Caco-2 (cell line): Measurements from ENCODE around the gene RIMS4. TPM values are rescaled to one million over a fixed set of nuclear protein-coding genes. Genes with fewer than 3 reads are reported as not detected.

Experiments
- BruUV-seq: library from RNA; stranded (reverse); fragments of 400-500 nt; replicated peaks from 2 replicates; lab custom pipeline; 2021; lab: Mats Ljungman, UMichigan
- CTCF ChIA-PET: fragments of 300-600 bp; sonication (Branson Sonifier 250); formaldehyde crosslinking; loops from one replicate; lab custom pipeline; 2022; ENCODE audit warnings: antibody characterized with exemption; lab: Charles Lee
- POLR2A ChIA-PET: fragments of 300-600 bp; sonication (Branson Sonifier 250); formaldehyde crosslinking; loops from one replicate; lab custom pipeline; 2022; ENCODE audit warnings: antibody characterized with exemption; lab: Charles Lee
- DNase-seq, 2 experiments: peaks; one replicate each; pipeline versions ENCODE4 v3.0.0 to v3.0.0-alpha.2; 2020 to 2022
- H3K27me3 ChIP-seq: replicated peaks from 2 replicates; pipeline ENCODE4 v1.6.0; 2011; ENCODE audit warnings: low read length; ENCODE audit not compliant: control insufficient read depth, insufficient read depth
- H3K36me3 ChIP-seq: 2 replicates; pipeline ENCODE4 v1.5.1; 2011; ENCODE audit warnings: low read length; ENCODE audit not compliant: control insufficient read depth, insufficient read depth
- H3K4me1 ChIP-seq: fragments of 250-450 bp; sonication (Bioruptor Pico); 2 replicates; pipeline ENCODE4 v1.5.1; 2020; ENCODE audit warnings: mild to moderate bottlenecking
- H3K4me3 ChIP-seq: 2 replicates; pipeline ENCODE4 v1.5.1; 2011; ENCODE audit warnings: low read depth, mild to moderate bottlenecking, control low read depth, low read length
- H3K9me3 ChIP-seq: fragments of 250-450 bp; sonication (Bioruptor Pico); 2 replicates; pipeline ENCODE4 v1.5.1; 2020; ENCODE audit warnings: mild to moderate bottlenecking, moderate library complexity
- H3K27ac Mint-ChIP-seq: one replicate; pipeline ENCODE4 v1.8.0; 2022; ENCODE audit warnings: mixed read lengths; ENCODE audit not compliant: unreplicated experiment
- H3K27me3 Mint-ChIP-seq: one replicate; pipeline ENCODE4 v1.8.0; 2022; ENCODE audit warnings: mixed read lengths; ENCODE audit not compliant: insufficient read depth, unreplicated experiment
- H3K36me3 Mint-ChIP-seq: one replicate; pipeline ENCODE4 v1.8.0; 2022; ENCODE audit warnings: mild to moderate bottlenecking, mixed read lengths; ENCODE audit not compliant: insufficient read depth, unreplicated experiment
- H3K4me1 Mint-ChIP-seq: one replicate; pipeline ENCODE4 v1.8.0; 2022; ENCODE audit warnings: low read depth, mixed read lengths; ENCODE audit not compliant: unreplicated experiment
- H3K4me3 Mint-ChIP-seq: one replicate; pipeline ENCODE4 v1.8.0; 2022; ENCODE audit warnings: mild to moderate bottlenecking, moderate library complexity, mixed read lengths; ENCODE audit not compliant: unreplicated experiment
- H3K9me3 Mint-ChIP-seq: one replicate; pipeline ENCODE4 v1.8.0; 2022; ENCODE audit warnings: mixed read lengths; ENCODE audit not compliant: unreplicated experiment
- CTCF ChIP-seq, 2 experiments: fragments of 200-600 bp in 1 of 2; IDR thresholded peaks; 1 replicate in 1 of 2; 2 replicates in 1 of 2; pipeline versions ENCODE4 v1.5.1 to v1.8.0; 2011 to 2022; ENCODE audit warnings: antibody characterized with exemption in 1 of 2, control low read depth in 1 of 2, inconsistent platforms in 1 of 2, low read depth in 1 of 2, low read length in 1 of 2, mild to moderate bottlenecking in 1 of 2, moderate library complexity in 1 of 2; ENCODE audit not compliant: insufficient read depth in 1 of 2, severe bottlenecking in 1 of 2, unreplicated experiment in 1 of 2
- intact Hi-C: fragments of 100-400 bp; cut with micrococcal nuclease; formaldehyde crosslinking; loops from one replicate; pipeline ENCODE4 v1.10.0; 2022; ENCODE audit not compliant: unreplicated experiment
- total RNA-seq: library from RNA; stranded (reverse); gene quantifications from 2 replicates; pipeline ENCODE4 v1.2.3, GENCODE V29; 2022

Gene RIMS4
- total RNA-seq, 1 experiment from 2014 or later = 9.0 TPM

DNA sequence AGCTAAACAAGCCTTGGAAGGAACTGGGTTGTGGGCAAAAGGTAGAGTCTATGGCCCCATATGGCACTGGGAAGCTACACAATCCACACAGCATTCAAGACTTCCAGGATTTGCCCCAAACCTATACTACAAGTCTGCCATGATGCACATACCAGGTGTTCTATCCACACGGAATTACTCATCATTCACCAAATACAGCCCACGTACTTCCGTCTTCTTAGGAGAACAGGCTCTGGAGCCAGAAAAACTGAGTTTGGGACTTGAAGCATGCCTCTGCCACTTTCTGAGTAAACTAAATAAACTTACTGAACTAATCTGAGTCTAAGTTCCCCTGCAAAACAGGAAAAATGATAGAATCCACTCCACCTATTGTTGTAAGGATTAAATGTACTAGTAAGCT lies 28.6 kb downstream of the RIMS4 start:
- POLR2A ChIA-PET = no interaction called here
- DNase-seq = no peak
- Histone ChIP-seq H3K4me3 (no peak overlapping the region), H3K36me3 (no peaks in the 10 kb centered on the region), H3K27me3 (no peaks in the 10 kb centered on the region), H3K4me1 (no peaks in the 10 kb centered on the region), H3K9me3 (peaks cover 4% of the 10 kb centered on the region; the same call in 1 of the 2 replicates)
- Mint-ChIP-seq H3K36me3 (no peaks in the 10 kb centered on the region), H3K4me3 (no peak overlapping the region), H3K4me1 (no peaks in the 10 kb centered on the region), H3K9me3 (no peaks in the 10 kb centered on the region), H3K27me3 (peaks cover 7% of the 10 kb centered on the region), H3K27ac (no peak overlapping the region)
- no peak for TF ChIP-seq CTCF (IDR thresholded peaks at IDR 0.05; ENCODE audit: insufficient read depth in 1 of 2, low read depth in 1 of 2, low read length in 1 of 2, severe bottlenecking in 1 of 2, unreplicated experiment in 1 of 2)
- intact Hi-C loops = no loop called here
- BruUV-seq = no TSS peak
- CTCF ChIA-PET = no interaction called here

- H3K4me1 ChIP-seq = no peaks in the 10 kb centered on the region
- peaks cover 9% of the 10 kb centered on the region for H3K27me3 Mint-ChIP-seq
- CTCF ChIA-PET = no interaction called here
- TF ChIP-seq CTCF (IDR thresholded peaks at IDR 0.05; ENCODE audit: insufficient read depth in 1 of 2, low read depth in 1 of 2, low read length in 1 of 2, severe bottlenecking in 1 of 2, unreplicated experiment in 1 of 2) = no peak
- peaks cover 4% of the 10 kb centered on the region; the same call in 1 of the 2 replicates for H3K9me3 ChIP-seq
- POLR2A ChIA-PET = no interaction called here
- BruUV-seq = no TSS peak
- no peak for DNase-seq
- no peak overlapping the region for H3K4me3 Mint-ChIP-seq
- no peaks in the 10 kb centered on the region for H3K9me3 Mint-ChIP-seq
- no peak overlapping the region for H3K27ac Mint-ChIP-seq
- no peak overlapping the region for H3K4me3 ChIP-seq
- no peaks in the 10 kb centered on the region for H3K36me3 ChIP-seq
- H3K36me3 Mint-ChIP-seq = no peaks in the 10 kb centered on the region
- intact Hi-C loops = no loop called here
- no peaks in the 10 kb centered on the region for H3K4me1 Mint-ChIP-seq
- no peaks in the 10 kb centered on the region for H3K27me3 ChIP-seq
Observed at GRCh38 chr20:44781118-44781517, 29.2 kb downstream of the RIMS4 start.

DNA sequence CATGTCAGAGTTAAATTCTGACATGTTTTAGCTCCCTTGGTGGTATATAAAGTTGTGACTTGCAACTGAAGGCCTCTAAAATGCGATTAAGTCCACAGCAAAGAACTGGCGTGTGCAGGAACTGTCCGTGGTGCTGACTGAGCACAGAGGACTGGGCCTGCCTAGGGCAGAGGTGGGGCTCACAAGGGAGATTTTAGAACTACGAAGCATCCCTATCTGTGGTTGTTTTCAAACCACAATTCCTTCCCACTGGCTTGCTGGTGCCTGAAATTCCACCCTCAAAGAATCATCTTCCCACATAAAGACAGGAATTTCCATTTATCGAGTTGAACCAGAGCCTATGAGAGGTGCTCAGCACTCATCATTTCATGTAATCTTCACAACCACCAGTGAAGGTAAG lies 30.1 kb downstream of the RIMS4 start:
- Histone ChIP-seq H3K4me1 (no peaks in the 10 kb centered on the region), H3K9me3 (peaks cover 4% of the 10 kb centered on the region; the same call in 1 of the 2 replicates), H3K36me3 (no peaks in the 10 kb centered on the region), H3K4me3 (no peak overlapping the region), H3K27me3 (no peaks in the 10 kb centered on the region)
- CTCF ChIA-PET = no interaction called here
- intact Hi-C loops = no loop called here
- no peaks in the 10 kb centered on the region for H3K9me3 Mint-ChIP-seq
- POLR2A ChIA-PET = no interaction called here
- H3K4me3 Mint-ChIP-seq = no peak overlapping the region
- TF ChIP-seq CTCF (IDR thresholded peaks at IDR 0.05; ENCODE audit: insufficient read depth in 1 of 2, low read depth in 1 of 2, low read length in 1 of 2, severe bottlenecking in 1 of 2, unreplicated experiment in 1 of 2) = no peak
- H3K27ac Mint-ChIP-seq = no peak overlapping the region
- peak; percentile 76 to 88 for DNase-seq
- no peaks in the 10 kb centered on the region for H3K36me3 Mint-ChIP-seq
- no TSS peak for BruUV-seq
- H3K27me3 Mint-ChIP-seq = peaks cover 9% of the 10 kb centered on the region
- H3K4me1 Mint-ChIP-seq = no peaks in the 10 kb centered on the region
